Naive thymus-derived CD4-positive, alpha-beta T cell (primary cell): ENCODE data around the gene DNAH8. TPM values are rescaled to one million over a fixed set of nuclear protein-coding genes. Genes with fewer than 3 reads are reported as not detected.

Experiments used
- ATAC-seq: fragments of 150-1000 bp; cut with Tn5 transposase; 2 replicates; pipeline ENCODE4 v1.10.0; 2021; ENCODE audit warnings: mild to moderate bottlenecking, moderate library complexity
- CTCF ChIA-PET: fragments of 350-600 bp; sonication (Branson Sonifier 250); formaldehyde crosslinking; loops from one replicate; lab custom pipeline; 2021; ENCODE audit warnings: antibody characterized with exemption; lab: Charles Lee
- POLR2A ChIA-PET: fragments of 350-600 bp; sonication (Branson Sonifier 250); formaldehyde crosslinking; loops from one replicate; lab custom pipeline; 2021; ENCODE audit warnings: antibody characterized with exemption, inconsistent platforms; lab: Charles Lee
- DNase-seq, 9 donors: peaks; one replicate each; pipeline versions ENCODE4 v3.0.0 to v3.0.0-alpha.2; 2020 to 2022; ENCODE audit warnings: mixed read lengths in 1 of 9
- H3K27ac ChIP-seq: one replicate; pipeline ENCODE4 v1.7.0; 2013; ENCODE audit warnings: mild to moderate bottlenecking, low read depth, low read length, moderate library complexity
- H3K27me3 ChIP-seq, 2 donors: one replicate each; pipeline ENCODE4 v1.7.0; 2013; ENCODE audit warnings: low read length in 2 of 2, mild to moderate bottlenecking in 2 of 2, moderate library complexity in 2 of 2; ENCODE audit not compliant: control insufficient read depth in 2 of 2, insufficient read depth in 2 of 2
- H3K36me3 ChIP-seq, 3 experiments: 1 replicate in 2 of 3; 2 replicates in 1 of 3; pipeline ENCODE4 v1.7.0; 2013; ENCODE audit warnings: low read length in 3 of 3, mild to moderate bottlenecking in 3 of 3, moderate library complexity in 1 of 3; ENCODE audit not compliant: insufficient read depth in 3 of 3, control insufficient read depth in 2 of 3
- H3K4me1 ChIP-seq, 2 donors: one replicate each; pipeline ENCODE4 v1.7.0; 2013; ENCODE audit warnings: low read length in 2 of 2, mild to moderate bottlenecking in 2 of 2, moderate library complexity in 1 of 2; ENCODE audit not compliant: control insufficient read depth in 2 of 2, insufficient read depth in 2 of 2
- H3K4me3 ChIP-seq: 2 replicates; pipeline ENCODE4 v1.7.0; 2013; ENCODE audit warnings: mild to moderate bottlenecking, low read length
- H3K9me3 ChIP-seq, 3 experiments: 1 replicate in 2 of 3; 2 replicates in 1 of 3; pipeline ENCODE4 v1.7.0; 2013; ENCODE audit warnings: low read length in 3 of 3; ENCODE audit not compliant: control insufficient read depth in 2 of 3
- H3K27ac Mint-ChIP-seq, 9 donors: one replicate each; pipeline ENCODE4 v1.8.0; 2020 to 2022; ENCODE audit warnings: mixed read lengths in 9 of 9, mild to moderate bottlenecking in 8 of 9, moderate library complexity in 5 of 9, inconsistent platforms in 2 of 9
- H3K27me3 Mint-ChIP-seq, 5 donors: one replicate each; pipeline ENCODE4 v1.8.0; 2021 to 2022; ENCODE audit warnings: mixed read lengths in 5 of 5, mild to moderate bottlenecking in 1 of 5
- H3K36me3 Mint-ChIP-seq, 5 donors: one replicate each; pipeline ENCODE4 v1.8.0; 2020 to 2022; ENCODE audit warnings: mixed read lengths in 5 of 5, mild to moderate bottlenecking in 3 of 5, inconsistent platforms in 1 of 5
- H3K4me1 Mint-ChIP-seq, 7 donors: one replicate each; pipeline ENCODE4 v1.8.0; 2020 to 2022; ENCODE audit warnings: mixed read lengths in 7 of 7, mild to moderate bottlenecking in 3 of 7, inconsistent platforms in 1 of 7
- H3K4me3 Mint-ChIP-seq, 10 donors: one replicate each; pipeline ENCODE4 v1.8.0; 2020 to 2022; ENCODE audit warnings: mild to moderate bottlenecking in 10 of 10, mixed read lengths in 10 of 10, moderate library complexity in 6 of 10, inconsistent platforms in 2 of 10
- H3K9me3 Mint-ChIP-seq, 11 donors: one replicate each; pipeline ENCODE4 v1.8.0; 2020 to 2022; ENCODE audit warnings: mixed read lengths in 11 of 11, mild to moderate bottlenecking in 4 of 11, inconsistent platforms in 1 of 11, moderate library complexity in 1 of 11
- intact Hi-C, 2 donors: fragments of 100-400 bp; cut with micrococcal nuclease; formaldehyde crosslinking; loops; one replicate each; pipeline ENCODE4 v1.15.1; 2023
- polyA plus RNA-seq, 2 donors: library from polyadenylated mRNA; unstranded; fragments of 300-500 nt; fragmentation: Illumina TruSeq; gene quantifications; one replicate each; pipeline ENCODE4 v1.2.3, GENCODE V29; 2021
- total RNA-seq, 6 experiments: library from RNA in 5 of 6; stranded (reverse) in 5 of 6; gene quantifications; 1 replicate in 5 of 6; 2 replicates in 1 of 6; pipeline ENCODE4 v1.2.3 and lab custom pipeline; 2021 to 2026

DNAH8 gene
- total and polyA plus RNA-seq, 7 experiments from 2014 or later, result 0.02 to 0.15 (median 0.05) TPM; not detected in 2

DNA sequence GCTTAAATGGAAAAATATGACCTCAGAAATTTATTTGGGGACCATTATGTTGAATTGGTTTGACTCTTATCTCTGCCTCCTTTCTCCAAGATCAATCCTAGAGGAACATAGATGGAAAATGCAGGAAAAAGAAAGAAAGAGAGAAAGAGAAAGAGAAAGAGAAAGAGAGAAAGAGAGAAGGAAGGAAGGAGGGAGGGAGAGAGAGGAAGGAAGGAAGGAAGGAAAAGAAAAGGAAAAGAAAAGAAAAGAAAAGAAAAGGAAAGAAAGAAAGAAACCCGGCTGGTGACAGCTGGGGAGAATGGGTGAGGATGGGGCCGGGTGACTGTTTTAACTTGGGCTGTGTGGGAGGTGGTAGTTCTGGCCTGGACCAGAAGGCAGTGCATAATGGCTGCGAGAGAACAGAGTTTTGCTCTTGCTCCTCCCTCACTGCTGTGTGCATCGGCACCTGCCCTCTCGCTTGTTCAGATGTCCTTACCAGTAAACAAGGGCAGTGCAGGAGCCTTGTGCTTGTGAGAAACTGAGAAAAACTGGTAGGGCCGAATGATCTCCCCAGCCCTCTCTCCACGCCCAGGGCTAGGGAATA is 36.8 kb upstream of the DNAH8 start:
- DNase-seq, result no peak
- Histone ChIP-seq H3K9me3 (no peaks in the 10 kb centered on the region), H3K27ac (no peak overlapping the region), H3K27me3 (no peaks in the 10 kb centered on the region), H3K4me1 (peaks cover 0 to 4% of the 10 kb centered on the region in 2 donors), H3K36me3 (peaks cover 0 to 53% (median 12%) of the 10 kb centered on the region in 3 experiments), H3K4me3 (no peak overlapping the region)
- ChIA-PET POLR2A (interaction anchor here (0.6 kb wide), 1 partner anchor 18 kb away, joined by 3 read pairs; no protein-coding TSS in a partner anchor), CTCF (no interaction called here)
- peaks cover 0 to 2% (median 0%) of the 10 kb centered on the region in 11 donors for H3K9me3 Mint-ChIP-seq
- no peak for ATAC-seq
- intact Hi-C loops, result loop anchor here in 1 of 2 donors (10.0 kb wide), 2 partner anchors 883 to 973 kb away; no protein-coding TSS in a partner anchor
- H3K36me3 Mint-ChIP-seq, result peaks cover 16 to 52% (median 42%) of the 10 kb centered on the region in 5 donors
- H3K4me3 Mint-ChIP-seq, result no peak overlapping the region
- H3K4me1 Mint-ChIP-seq, result peaks cover 6 to 30% (median 13%) of the 10 kb centered on the region in 7 donors
- H3K27ac Mint-ChIP-seq, result peak overlapping the region in 1 of 9 donors; percentile 72
- no peaks in the 10 kb centered on the region for H3K27me3 Mint-ChIP-seq

DNA sequence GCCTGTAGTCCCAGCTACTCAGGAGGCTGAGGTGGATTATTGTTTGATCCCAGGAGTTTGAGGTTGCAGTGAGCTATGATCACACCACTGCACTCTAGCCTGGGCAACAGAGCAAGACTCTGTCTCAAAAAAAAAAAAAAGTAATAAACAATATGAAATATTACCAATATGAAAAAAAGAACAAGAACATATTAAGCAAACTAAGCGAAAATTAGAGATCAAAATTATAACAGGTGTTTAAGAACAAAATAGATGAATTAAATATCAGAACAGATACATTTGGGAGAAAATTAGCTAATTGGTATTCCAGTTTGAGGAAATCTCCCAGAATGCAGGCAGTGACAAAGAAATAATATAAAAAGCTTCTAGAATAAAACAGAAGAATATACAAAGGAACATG is 35.4 kb upstream of the DNAH8 start:
- no peaks in the 10 kb centered on the region for H3K27me3 ChIP-seq
- ChIA-PET CTCF (no interaction called here), POLR2A (no interaction called here)
- ATAC-seq (no peak), DNase-seq (no peak)
- Mint-ChIP-seq H3K4me3 (no peak overlapping the region), H3K9me3 (no peaks in the 10 kb centered on the region), H3K4me1 (peaks cover 0 to 16% (median 3%) of the 10 kb centered on the region in 7 donors), H3K27ac (no peak overlapping the region), H3K27me3 (no peaks in the 10 kb centered on the region), H3K36me3 (peaks cover 15 to 51% (median 40%) of the 10 kb centered on the region in 5 donors)
- intact Hi-C loops, result loop anchor here in 1 of 2 donors (10.0 kb wide), 2 partner anchors 885 to 975 kb away; no protein-coding TSS in a partner anchor
- H3K4me3 ChIP-seq, result no peak overlapping the region
- H3K27ac ChIP-seq, result no peak overlapping the region
- peaks cover 0 to 57% (median 12%) of the 10 kb centered on the region in 3 experiments for H3K36me3 ChIP-seq
- H3K9me3 ChIP-seq, result no peaks in the 10 kb centered on the region
- no peaks in the 10 kb centered on the region for H3K4me1 ChIP-seq

DNA sequence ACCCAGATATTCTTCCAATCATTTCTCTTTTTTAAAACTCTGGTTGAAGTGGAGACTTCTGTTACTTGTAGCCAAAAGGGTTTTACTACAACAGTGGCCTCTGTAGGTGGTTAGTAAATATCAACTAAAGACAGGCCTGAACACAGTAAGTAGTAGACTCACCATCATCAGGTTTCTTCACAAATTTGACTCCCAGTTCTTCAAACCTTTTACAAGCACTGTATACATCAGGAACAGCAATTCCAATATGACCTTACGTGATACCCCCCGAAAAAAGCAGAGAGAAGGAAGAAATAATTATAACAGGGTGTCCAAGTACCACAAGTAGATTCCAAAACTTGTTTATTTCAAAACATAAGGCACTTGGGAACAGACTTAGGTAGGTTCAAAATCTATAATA is 33.3 kb upstream of the DNAH8 start:
- Histone ChIP-seq H3K27ac (no peak overlapping the region), H3K4me1 (no peaks in the 10 kb centered on the region), H3K4me3 (no peak overlapping the region), H3K27me3 (no peaks in the 10 kb centered on the region), H3K36me3 (peaks cover 0 to 45% (median 10%) of the 10 kb centered on the region in 3 experiments), H3K9me3 (no peaks in the 10 kb centered on the region)
- intact Hi-C loops, result no loop called here
- no peak overlapping the region for H3K4me3 Mint-ChIP-seq
- CTCF ChIA-PET, result no interaction called here
- peaks cover 0 to 23% (median 0%) of the 10 kb centered on the region in 7 donors for H3K4me1 Mint-ChIP-seq
- H3K27me3 Mint-ChIP-seq, result no peaks in the 10 kb centered on the region
- POLR2A ChIA-PET, result no interaction called here
- no peak overlapping the region for H3K27ac Mint-ChIP-seq
- no peak for DNase-seq
- H3K9me3 Mint-ChIP-seq, result no peaks in the 10 kb centered on the region
- peaks cover 7 to 29% (median 21%) of the 10 kb centered on the region in 5 donors for H3K36me3 Mint-ChIP-seq
- ATAC-seq, result no peak

DNA sequence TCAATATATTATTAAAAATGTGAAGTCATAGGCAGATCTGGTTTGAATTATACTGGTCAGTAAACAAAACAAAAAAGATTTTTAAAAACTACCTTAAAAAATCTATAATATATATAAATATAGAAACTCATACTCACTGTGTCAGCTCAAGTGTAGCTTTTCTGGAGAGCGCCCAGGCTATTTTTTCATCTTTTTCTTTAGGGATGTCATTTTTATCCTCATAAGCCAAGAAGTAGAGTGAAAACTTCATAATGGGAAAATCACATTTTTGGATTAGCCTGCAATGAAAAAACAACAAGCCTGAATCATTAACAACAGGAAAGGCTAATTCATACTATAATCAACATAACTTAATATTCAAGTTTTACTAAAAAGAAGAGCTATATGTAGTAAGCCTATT is 30.9 kb upstream of the DNAH8 start:
- Histone ChIP-seq H3K27me3 (no peaks in the 10 kb centered on the region), H3K9me3 (no peaks in the 10 kb centered on the region), H3K36me3 (peaks cover 0 to 22% (median 6%) of the 10 kb centered on the region in 3 experiments), H3K4me1 (no peaks in the 10 kb centered on the region), H3K27ac (no peak overlapping the region), H3K4me3 (no peak overlapping the region)
- no peaks in the 10 kb centered on the region for H3K27me3 Mint-ChIP-seq
- H3K4me1 Mint-ChIP-seq, result peaks cover 6 to 27% (median 14%) of the 10 kb centered on the region in 7 donors
- no peaks in the 10 kb centered on the region for H3K9me3 Mint-ChIP-seq
- ChIA-PET POLR2A (no interaction called here), CTCF (no interaction called here)
- DNase-seq (no peak), ATAC-seq (no peak)
- H3K27ac Mint-ChIP-seq, result no peak overlapping the region
- intact Hi-C loops, result no loop called here
- H3K4me3 Mint-ChIP-seq, result no peak overlapping the region
- H3K36me3 Mint-ChIP-seq, result peaks cover 0 to 22% (median 13%) of the 10 kb centered on the region in 5 donors

DNA sequence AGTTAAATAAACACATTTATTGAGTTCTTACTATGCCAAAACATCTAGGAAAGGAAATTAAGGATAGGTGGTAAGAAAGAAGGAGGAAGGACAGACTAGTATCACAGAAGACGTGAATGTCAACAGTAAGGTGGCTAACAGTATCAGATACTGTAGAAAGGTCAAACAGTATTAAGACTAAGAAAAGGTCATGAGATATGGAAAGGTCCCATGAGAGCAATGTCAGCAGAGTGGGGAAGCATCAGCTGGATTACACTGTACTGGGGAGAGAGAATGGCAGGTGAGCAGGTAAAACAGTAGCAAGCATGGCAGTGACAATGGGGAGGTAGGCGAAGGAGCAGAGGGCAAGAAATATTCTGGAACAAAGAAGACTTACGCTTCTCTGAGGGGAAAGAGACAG is 30.2 kb upstream of the DNAH8 start:
- Mint-ChIP-seq H3K4me1 (peaks cover 6 to 31% (median 18%) of the 10 kb centered on the region in 7 donors), H3K9me3 (no peaks in the 10 kb centered on the region), H3K27ac (peak overlapping the region in 4 of 9 donors; percentile 3 to 20 (median 10)), H3K27me3 (no peaks in the 10 kb centered on the region), H3K36me3 (peaks cover 0 to 22% (median 13%) of the 10 kb centered on the region in 5 donors), H3K4me3 (no peak overlapping the region)
- ATAC-seq (no peak), DNase-seq (no peak)
- H3K4me3 ChIP-seq, result no peak overlapping the region
- ChIA-PET CTCF (no interaction called here), POLR2A (no interaction called here)
- no peaks in the 10 kb centered on the region for H3K27me3 ChIP-seq
- peaks cover 0 to 19% (median 6%) of the 10 kb centered on the region in 3 experiments for H3K36me3 ChIP-seq
- H3K27ac ChIP-seq, result no peak overlapping the region
- intact Hi-C loops, result no loop called here
- no peaks in the 10 kb centered on the region for H3K9me3 ChIP-seq
- no peaks in the 10 kb centered on the region for H3K4me1 ChIP-seq

DNA sequence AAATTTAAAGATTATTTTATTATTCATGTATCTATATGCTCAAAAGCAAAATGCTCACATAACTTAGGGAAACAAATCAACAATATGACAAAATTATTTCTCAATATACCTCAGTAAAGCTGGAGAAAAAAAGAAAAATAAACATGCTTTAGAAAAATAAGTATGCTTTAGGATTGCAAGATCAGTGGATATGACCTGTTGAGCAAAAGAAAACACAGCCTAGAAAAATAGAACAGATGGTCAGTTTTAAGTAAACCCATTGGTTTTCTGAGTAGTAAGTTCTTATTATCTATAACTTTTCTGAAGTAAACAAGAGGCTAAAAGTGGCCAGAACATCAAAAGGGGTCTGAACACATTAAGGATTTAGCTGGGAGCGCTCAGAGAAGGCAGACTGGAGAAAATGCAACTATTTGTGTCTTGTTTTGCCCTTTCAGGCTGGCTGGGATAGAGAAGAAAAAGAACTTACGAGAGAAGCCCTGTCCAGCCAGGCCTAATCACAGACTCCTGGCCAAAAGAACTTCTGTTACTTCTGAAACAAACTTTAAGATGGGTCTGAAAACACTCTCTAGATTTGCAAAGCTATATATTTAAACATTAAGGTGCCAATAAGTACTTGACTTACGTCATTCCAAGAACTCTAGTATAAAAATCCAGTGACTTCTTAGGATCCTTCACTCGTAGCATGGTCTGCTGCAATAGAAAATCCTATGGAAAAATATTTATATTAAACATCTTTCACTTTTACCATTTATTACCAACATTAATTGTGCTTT is 28.7 kb upstream of the DNAH8 start:
- Histone ChIP-seq H3K9me3 (no peaks in the 10 kb centered on the region), H3K4me1 (no peaks in the 10 kb centered on the region), H3K4me3 (no peak overlapping the region), H3K36me3 (peaks cover 0 to 13% (median 6%) of the 10 kb centered on the region in 3 experiments), H3K27ac (no peak overlapping the region), H3K27me3 (no peaks in the 10 kb centered on the region)
- intact Hi-C loops, result no loop called here
- no peaks in the 10 kb centered on the region for H3K27me3 Mint-ChIP-seq
- no peaks in the 10 kb centered on the region for H3K9me3 Mint-ChIP-seq
- ChIA-PET CTCF (no interaction called here), POLR2A (no interaction called here)
- no peak overlapping the region for H3K4me3 Mint-ChIP-seq
- peaks cover 6 to 35% (median 23%) of the 10 kb centered on the region in 7 donors for H3K4me1 Mint-ChIP-seq
- ATAC-seq, result no peak
- peak overlapping the region in 1 of 9 donors; percentile 14 for H3K27ac Mint-ChIP-seq
- DNase-seq, result no peak
- H3K36me3 Mint-ChIP-seq, result peaks cover 0 to 20% (median 12%) of the 10 kb centered on the region in 5 donors
